GM21528 (cell line): Measurements from ENCODE around the gene RBCK1.
A peak's percentile ranks its signal among the peaks of the same experiment; 100 is the strongest.
"Not testable (repeated sequence)": the region's sequence is repeated elsewhere in the genome, so short reads cannot be mapped to it uniquely, and the experiment has no call there.

ENCODE experiments used
- ATAC-seq: cut with Tn5 transposase; IDR thresholded peaks from one replicate; pipeline ENCODE4 v1.9.1; 2021; ENCODE audit warnings: mild to moderate bottlenecking, moderate library complexity; ENCODE audit not compliant: unreplicated experiment, low FRiP score

RBCK1 gene

DNA sequence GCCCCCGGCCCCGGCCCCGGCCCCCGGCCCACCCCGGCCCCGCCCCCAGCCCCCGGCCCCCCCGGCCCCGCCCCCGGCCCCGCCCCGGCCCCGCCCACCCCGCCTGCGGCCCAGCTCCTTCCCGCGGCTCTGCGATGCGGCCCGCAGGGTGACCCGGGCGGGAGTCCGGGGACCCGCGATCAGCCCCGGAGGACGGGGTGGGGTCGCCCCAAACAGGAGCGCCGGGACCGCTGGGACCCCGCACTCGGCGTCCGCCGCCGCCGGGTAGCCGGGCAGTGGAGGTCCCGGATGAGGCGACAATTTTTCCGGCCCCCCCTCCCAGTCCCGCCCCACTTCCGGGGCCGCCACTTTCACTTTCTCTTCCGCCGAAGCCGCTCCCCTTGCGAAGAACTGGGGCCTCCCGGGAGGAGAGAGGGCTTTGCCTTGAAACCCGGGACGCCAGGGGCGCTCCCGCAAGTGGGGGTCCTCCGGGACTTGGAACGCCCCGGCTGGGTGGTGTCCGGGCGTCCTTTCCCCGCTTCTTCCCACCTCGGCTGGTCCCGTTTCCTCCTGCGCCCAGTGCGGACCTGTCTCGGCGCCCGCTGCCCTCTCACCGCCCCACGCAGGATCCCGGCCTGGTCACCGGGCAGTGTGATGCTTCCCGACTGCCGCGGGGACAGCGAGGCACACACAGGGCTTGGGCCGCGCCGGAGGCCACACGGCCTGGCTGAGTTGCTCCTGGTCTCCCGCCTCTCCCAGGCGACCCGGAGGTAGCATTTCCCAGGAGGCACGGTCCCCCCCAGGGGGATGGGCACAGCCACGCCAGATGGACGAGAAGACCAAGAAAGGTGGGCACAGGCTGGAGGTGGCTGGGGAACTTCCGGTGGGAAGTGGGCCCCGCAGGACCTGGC, at the start of gene RBCK1:
RBCK1 (plus strand) TSS at position 347 of the 890 bp plus-strand sequence; CDS start at position 806, 459 bp downstream.
- peak; percentile 70 for ATAC-seq

GRCh38 chr20:358891-359555, 49.1 kb upstream of the RBCK1 start:
- ATAC-seq, result no peak

DNA sequence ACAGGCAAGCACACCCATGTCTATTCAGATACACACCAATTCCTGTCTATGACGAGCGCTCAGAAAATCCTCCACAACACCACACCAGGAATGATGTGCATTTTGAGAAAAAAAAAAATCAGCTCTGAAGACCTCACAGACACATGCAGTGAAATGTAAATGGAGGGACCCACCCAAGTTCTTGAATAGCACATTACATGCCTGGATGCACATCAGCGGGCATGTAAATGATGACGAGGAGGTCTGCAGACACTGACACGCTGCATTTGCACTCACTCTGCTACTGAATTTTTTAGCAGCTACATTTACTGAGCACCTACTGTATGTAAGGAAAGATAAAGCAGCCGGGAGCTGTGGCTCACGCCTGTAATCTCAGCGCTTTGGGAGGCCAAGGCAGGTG, 46.5 kb upstream of the RBCK1 start:
- ATAC-seq, result peak; percentile 62

GRCh38 chr20:362271-363254, 45.5 kb upstream of the RBCK1 start:
- no peak for ATAC-seq

DNA sequence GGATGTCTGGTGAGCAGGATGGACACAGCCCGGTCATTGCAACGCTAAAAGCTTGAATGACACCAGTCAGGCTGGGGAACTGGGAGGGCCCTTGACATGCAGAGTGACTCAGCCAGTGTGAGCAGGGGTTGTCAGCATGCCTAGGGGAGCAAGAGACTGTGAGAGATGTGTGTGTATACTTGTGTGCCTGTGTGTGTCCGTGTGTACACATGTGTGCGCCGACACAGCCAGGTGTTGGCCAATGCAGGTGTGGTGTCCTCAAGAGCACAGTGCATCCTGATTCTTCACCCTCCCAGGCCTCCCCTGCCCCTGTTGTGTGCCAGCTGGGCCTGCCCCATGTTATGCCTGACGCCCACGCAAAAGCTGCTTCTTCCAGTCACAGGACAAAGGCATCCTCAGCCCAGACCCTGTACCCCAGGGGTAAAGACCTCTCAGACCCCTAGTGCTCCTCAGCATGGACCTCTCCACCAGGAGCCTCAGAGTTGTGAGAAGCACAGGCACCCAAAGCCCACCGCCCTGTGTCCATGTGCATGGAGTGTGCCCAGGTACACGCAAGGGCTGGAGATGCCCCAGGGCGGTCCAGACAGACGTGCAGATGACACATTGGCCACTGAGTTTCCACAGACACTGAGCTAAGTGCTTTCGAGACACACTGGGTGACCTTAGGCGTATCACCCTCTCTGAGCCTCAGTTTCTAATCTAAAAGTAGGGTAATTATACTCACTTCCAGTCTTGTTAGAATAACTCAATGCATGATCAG, 44.6 kb upstream of the RBCK1 start:
- no peak for ATAC-seq

DNA sequence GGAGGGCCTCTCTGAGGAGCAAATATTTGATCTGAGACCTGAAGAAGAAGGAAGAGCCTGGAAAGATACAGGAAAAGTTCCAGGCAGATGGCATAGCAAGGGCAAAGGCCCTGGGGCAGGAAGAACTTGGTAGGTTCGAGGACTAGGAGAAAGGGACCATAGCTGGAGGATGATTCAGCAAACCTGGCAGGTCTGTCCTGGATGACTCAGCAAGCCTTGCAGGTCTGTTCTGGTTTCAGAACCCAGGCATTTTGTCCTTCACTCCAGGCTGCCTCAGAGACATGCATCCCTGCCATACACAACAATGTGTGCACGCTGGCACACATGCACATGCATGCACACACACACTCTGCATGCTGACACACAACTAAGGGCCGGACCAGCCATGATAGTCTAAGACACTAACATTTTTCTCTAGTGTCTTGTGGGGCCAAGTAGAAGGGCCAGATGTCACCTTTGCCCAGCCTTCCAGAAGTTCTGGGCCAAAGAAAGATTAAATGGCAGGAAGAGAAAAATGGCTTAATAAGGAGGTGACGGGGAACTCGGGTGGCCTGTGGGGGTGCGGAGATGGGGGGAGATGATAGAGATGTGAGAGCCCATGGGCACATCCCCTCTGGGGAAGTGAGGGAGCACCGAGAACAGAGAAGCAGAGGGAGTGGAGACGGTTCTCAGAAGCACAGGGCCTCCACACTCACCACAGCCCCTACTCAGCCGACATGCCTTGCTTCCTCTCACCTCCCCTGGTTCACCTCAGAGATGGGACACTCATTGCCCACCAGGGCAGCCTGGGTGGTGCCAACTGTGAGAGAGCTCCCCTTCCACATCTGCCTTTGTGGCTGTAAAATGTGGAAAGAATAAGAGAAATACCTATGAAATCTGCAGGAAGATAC, 42.9 kb upstream of the RBCK1 start:
- no peak for ATAC-seq

- ATAC-seq, result no peak
Observed at GRCh38 chr20:366041-366718, 41.9 kb upstream of the RBCK1 start.

- ATAC-seq, result no peak
Observed at GRCh38 chr20:366719-367485, 41.2 kb upstream of the RBCK1 start.

GRCh38 chr20:367486-367887, 40.6 kb upstream of the RBCK1 start:
- no peak for ATAC-seq

GRCh38 chr20:368915-369314, 39.2 kb upstream of the RBCK1 start:
- ATAC-seq, result no peak

DNA sequence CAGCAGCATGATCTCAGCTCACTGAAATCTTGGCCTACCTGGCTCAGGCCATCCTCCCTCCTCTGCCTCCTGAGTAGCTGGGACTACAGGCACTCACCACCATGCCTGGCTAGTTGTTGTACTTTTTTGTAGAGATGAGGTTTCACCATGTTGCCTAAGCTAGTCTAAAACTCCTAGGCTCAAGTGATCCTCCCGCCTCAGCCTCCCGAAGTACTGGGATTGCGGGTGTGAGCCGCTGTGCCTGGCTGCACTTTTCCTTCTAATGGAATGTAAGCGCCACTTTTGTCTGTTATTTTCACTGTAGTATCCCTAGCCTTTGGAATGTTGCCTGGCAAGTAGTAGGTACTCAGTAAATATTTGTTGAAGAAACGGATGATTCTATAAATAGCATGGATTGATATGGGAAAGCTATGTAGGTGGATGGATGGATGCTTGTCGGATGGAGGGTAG, 37.9 kb upstream of the RBCK1 start:
- ATAC-seq, result no peak

- no peak for ATAC-seq
Observed at GRCh38 chr20:370977-371754, 36.9 kb upstream of the RBCK1 start.

GRCh38 chr20:371755-372542, 36.1 kb upstream of the RBCK1 start:
- ATAC-seq, result no peak

DNA sequence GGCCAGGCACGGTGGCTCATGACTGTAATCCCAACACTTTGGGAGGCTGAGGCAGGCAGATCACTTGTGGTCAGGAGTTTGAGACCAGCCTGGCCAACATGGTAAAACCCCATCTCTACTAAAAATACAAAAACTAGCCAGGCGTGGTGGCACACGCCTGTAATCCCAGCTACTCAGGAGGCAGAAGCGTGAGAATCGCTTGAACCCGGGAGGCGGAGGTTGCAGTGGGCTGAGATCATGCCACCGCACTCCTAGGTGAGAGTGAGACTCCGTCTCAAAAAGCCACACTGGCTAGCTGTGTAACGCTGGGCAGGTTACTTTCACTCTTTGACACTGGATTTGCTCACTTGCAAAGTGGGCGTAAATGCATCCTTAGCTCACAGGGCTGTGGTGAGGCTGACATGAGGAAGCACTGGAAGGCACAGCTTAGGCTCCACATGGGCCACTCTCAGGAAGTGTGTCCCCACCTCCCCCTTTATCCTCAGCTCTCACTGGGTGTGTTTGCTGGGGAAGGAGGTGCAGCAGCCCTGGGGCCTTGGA, 35.5 kb upstream of the RBCK1 start:
- not testable (repeated sequence) for ATAC-seq

DNA sequence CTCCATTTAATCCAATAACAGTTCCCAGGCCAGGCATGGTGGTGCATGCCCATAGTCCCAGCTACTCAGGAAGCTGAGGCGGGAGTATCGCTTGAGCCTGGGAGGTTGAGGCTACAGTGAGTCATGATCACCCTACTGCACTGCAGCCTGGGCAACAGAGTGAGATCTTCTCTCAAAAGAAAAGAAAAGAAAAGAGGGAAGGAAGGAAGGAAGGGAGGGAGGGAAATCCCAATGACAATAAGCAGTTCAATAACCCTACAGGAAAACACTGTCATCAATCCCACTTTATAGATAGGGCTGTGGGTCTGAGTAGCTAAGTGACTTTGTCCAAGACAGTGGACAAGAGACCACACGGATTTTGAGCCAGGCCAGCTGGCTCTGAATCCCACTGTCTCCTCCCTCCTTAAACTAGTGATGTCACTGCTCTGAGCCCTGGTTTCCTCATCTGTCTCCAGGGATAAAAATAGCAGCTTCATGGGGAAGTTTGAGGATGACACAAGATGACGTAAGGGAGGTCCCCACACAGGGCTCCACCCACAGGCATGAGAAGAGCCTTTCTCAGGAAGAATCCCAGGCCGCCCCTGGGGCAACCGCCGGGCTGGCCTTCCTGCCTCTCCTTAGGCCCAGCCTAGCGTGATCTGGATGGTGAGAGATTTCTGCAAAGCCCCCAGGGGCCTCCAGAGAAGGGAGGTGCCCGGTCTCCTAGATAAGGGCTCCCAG, 34.8 kb upstream of the RBCK1 start:
- ATAC-seq, result no peak
